Stimulated activated CD8-positive, alpha-beta memory T cell treated with anti-CD3 and anti-CD28 coated beads, Interleukin-4, amount 100 ng/mL, for 48 hours (primary cell): ENCODE measurements around the gene DNAAF8.

Source experiments
- DNase-seq: peaks from one replicate; pipeline ENCODE4 v3.0.0-alpha.2; 2020

The DNAAF8 gene

GRCh38 chr16:4734063-4734729 is at the start of gene DNAAF8, which contains the start of gene ANKS3:
TSS of gene DNAAF8 (plus strand) at chr16:4734537. CDS start at chr16:4736515, 1,978 bp downstream.
TSS of gene ANKS3 (minus strand) at chr16:4734271. CDS start at chr16:4730149, 4,122 bp downstream.
- DNase-seq, result peak; percentile 85

GRCh38 chr16:4684763-4685162 is 49.6 kb upstream of the DNAAF8 start:
- DNase-seq, result no peak

- DNase-seq, result no peak
These were observed 49.0 kb upstream of the DNAAF8 start for GRCh38 chr16:4685292-4685691.

GRCh38 chr16:4685776-4686496 is 48.4 kb upstream of the DNAAF8 start:
- no peak for DNase-seq

GRCh38 chr16:4686497-4687210 is 47.7 kb upstream of the DNAAF8 start:
- no peak for DNase-seq

GRCh38 chr16:4687416-4687815 is 46.9 kb upstream of the DNAAF8 start:
- no peak for DNase-seq

- DNase-seq, result no peak
These were observed 46.2 kb upstream of the DNAAF8 start for GRCh38 chr16:4687946-4688673.

GRCh38 chr16:4688674-4689045 is 45.7 kb upstream of the DNAAF8 start:
- no peak for DNase-seq

GRCh38 chr16:4689091-4689671 is 45.2 kb upstream of the DNAAF8 start:
- DNase-seq, result no peak

- DNase-seq, result no peak
These were observed 44.3 kb upstream of the DNAAF8 start for GRCh38 chr16:4689864-4690704.

- DNase-seq, result no peak
These were observed 43.2 kb upstream of the DNAAF8 start for GRCh38 chr16:4690946-4691665.

- DNase-seq, result no peak
These were observed 42.5 kb upstream of the DNAAF8 start for GRCh38 chr16:4691666-4692412.

GRCh38 chr16:4692460-4693295 is 41.7 kb upstream of the DNAAF8 start:
- no peak for DNase-seq

- peak; percentile 97 for DNase-seq
These were observed 40.9 kb upstream of the DNAAF8 start, which contains the start of gene NUDT16L1 for GRCh38 chr16:4693296-4693955. TSS of gene NUDT16L1 (plus strand) at chr16:4693562. CDS start at chr16:4693727, 165 bp downstream.

GRCh38 chr16:4693956-4694641 is 40.2 kb upstream of the DNAAF8 start:
- peak; percentile 59 for DNase-seq

- no peak for DNase-seq
These were observed 39.5 kb upstream of the DNAAF8 start for GRCh38 chr16:4694642-4695451.
